Epithelial cell of esophagus (primary cell): ENCODE data around the gene CCL26.
"Not testable (repeated sequence)": the region's sequence is repeated elsewhere in the genome, so short reads cannot be mapped to it uniquely, and the experiment has no call there.

Source experiments
- DNase-seq: peaks from one replicate; pipeline ENCODE4 v3.0.0; 2010; ENCODE audit warnings: low read depth
- H3K4me3 ChIP-seq: 2 replicates; pipeline ENCODE4 v1.5.1; 2011; ENCODE audit warnings: mild to moderate bottlenecking, low read length, control low read depth
- TF ChIP-seq, protein P1 (sequence below): IDR thresholded peaks from 2 replicates; pipeline ENCODE4 v1.5.1; 2011; ENCODE audit warnings: low read depth, mild to moderate bottlenecking, low read length, control low read depth, inconsistent platforms; ENCODE audit not compliant: insufficient read depth; ENCODE audit errors: missing control alignments

CCL26 gene

DNA sequence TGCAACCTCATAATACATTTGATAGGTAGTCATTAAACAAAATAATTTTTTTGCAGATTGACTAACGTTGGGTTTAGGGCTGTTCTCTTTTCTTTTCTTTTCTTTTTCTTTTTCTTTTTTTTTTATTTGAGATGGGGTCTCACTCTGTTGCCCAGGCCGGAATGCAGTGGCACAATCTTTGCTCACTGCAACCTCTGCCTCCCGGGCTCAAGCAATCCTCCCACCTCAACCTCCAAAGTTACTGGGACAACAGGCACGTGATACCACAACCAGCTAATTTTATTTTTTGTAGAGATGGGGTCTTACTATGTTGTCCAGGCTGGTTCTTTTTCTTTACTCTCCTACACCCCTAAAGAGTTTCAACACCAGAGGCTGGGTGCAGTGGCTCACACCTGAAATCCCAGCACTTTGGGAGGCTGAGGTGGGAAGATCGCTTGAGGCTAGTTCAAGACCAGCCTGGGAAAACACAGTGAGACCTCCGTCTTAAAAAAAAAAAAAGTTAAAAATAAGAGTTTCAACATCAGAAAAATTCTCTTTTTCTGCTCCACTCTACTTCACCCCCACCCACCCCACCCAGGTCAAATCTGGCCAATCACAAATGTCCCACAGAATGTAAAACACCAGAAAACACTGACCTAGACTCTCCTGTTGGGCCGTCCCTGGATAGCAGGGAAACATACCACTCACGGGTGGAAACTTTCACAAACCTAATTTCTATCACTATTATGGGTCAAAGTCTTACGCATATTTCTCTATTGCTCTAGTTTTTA, 36.2 kb downstream of the CCL26 start:
- no peak for DNase-seq
- H3K4me3 ChIP-seq, result no peak overlapping the region
- TF ChIP-seq, protein P1, sequence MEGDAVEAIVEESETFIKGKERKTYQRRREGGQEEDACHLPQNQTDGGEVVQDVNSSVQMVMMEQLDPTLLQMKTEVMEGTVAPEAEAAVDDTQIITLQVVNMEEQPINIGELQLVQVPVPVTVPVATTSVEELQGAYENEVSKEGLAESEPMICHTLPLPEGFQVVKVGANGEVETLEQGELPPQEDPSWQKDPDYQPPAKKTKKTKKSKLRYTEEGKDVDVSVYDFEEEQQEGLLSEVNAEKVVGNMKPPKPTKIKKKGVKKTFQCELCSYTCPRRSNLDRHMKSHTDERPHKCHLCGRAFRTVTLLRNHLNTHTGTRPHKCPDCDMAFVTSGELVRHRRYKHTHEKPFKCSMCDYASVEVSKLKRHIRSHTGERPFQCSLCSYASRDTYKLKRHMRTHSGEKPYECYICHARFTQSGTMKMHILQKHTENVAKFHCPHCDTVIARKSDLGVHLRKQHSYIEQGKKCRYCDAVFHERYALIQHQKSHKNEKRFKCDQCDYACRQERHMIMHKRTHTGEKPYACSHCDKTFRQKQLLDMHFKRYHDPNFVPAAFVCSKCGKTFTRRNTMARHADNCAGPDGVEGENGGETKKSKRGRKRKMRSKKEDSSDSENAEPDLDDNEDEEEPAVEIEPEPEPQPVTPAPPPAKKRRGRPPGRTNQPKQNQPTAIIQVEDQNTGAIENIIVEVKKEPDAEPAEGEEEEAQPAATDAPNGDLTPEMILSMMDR, result no peak

DNA sequence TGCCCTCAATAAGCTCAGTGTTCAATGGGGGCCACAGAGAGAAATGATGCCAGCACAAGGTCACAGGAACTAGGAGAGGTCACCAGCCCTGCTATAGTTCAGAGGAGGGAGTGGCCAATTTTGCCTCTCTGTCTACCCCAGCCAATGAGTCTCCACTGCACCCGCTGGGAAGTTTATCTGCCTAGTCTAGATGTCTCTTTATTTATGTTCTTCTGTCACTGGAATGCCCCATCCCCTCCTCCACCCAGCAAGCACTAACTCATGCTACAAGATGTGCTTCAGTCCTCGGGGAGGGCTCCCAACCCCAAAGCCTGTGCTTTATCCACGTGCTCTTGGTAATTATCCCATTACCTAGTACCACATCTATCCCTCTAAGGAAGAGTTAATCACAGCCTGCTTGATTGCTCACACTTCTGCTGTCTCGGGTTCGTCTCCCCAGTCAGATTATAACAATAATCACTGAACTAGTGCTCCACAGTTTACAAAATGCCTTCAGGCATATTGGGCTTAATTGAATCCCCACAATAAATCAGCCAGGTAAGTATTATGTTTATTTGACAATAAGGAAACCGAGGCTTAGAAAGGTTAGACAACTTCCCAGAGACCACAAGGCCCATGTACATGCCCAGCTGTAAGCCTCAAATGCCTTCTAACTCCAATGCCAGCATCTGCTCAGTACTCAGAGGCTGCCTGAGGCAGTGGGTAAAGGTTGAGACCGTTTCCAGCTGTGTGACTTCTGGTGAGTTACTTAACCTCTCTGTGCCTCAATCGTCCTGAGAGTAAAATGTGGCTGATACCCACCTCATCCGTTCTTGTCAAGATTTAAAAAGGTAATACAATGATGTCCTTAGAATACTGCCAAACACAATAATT, 37.2 kb downstream of the CCL26 start:
- TF ChIP-seq, protein P1, result no peak
- no peak for DNase-seq
- no peak overlapping the region for H3K4me3 ChIP-seq

DNA sequence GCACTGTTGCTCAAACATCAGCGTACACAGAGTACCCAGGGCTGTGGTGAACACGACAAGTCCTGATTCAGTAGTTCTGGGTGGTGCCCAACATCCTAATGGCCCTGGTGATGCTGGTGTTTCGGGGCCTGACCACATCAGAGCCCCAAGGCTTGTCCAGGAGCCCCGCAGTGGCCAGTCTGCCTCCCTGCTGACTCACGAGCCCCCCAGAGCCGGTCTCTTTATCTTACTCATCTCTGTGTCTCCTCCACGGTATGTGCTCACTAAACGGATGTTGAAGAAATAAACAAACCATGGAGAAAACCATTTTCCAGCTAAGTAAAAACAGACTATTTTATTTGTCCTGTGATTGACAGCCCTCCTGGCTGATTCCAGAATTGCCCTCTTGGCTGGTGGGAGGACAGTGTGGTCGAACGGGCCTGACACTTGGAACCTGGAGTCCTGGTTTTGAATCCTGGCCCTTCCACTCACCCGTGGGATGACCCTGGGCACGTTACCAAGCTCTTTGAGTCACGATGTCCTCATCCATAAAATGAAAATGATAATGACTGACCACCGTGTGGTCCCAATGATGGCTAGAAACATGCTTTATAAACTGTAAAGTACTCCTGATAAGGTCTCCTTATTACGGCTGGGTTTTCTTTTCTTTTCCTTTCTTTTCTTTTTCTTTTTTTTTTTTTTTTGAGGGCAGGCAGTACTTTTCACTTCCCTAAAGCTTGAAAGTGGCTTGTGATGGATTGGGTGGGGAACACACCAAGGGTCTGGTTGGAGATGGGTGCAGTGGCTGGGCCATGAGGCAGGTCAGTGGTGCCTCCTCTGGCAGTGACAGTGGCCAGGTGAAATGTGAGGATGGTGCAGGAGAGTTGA, 39.0 kb downstream of the CCL26 start:
- TF ChIP-seq, protein P1, result no peak
- DNase-seq, result peak; percentile 40
- no peak overlapping the region for H3K4me3 ChIP-seq

DNA sequence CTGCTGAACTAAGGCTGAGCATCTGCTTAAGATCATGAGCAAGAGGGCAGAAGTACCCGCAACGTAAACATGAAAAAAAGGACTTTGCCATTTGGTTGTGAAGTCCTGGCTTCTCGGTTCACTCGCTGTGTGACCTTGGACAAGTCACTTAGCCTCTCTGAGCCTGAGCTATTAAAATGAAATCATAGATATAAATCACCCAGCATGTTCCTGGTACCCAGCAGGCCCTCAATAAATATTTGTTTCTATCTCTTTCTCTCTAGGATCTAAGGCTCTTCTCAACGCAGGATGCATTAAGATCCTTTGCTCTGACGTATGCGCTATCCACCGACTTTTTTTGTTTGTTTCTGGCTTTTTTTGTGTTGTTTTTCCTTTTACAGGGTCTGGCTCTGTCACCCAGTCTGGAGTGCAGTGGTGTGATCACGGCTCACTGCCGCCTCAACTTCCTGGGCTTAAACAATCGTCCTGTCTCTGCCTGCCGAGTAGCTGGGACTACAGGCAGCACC, 39.9 kb downstream of the CCL26 start:
- TF ChIP-seq, protein P1, result no peak
- H3K4me3 ChIP-seq, result no peak overlapping the region
- DNase-seq, result no peak

DNA sequence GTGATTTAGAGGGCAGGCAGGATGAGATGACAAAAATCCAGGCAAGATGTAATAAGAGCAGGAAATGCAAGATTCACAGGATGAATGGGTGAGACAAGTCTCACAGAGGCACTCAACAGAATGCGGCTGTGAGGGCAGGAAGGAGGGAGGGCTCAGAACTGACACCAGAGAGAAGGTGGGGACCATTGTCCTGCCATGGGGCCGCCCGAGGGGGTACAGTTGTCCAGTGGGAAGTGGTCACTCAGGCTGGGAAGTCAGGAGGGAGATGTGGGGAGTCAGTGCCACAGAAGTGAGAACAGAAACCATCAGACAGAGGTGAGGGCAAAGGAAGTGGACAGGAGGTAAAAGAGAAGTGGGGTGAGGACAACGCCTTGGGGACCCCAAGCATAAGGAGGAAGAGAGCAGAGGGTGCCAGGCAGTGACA, 42.1 kb downstream of the CCL26 start:
- H3K4me3 ChIP-seq, result no peak overlapping the region
- no peak for DNase-seq
- TF ChIP-seq, protein P1, result no peak

DNA sequence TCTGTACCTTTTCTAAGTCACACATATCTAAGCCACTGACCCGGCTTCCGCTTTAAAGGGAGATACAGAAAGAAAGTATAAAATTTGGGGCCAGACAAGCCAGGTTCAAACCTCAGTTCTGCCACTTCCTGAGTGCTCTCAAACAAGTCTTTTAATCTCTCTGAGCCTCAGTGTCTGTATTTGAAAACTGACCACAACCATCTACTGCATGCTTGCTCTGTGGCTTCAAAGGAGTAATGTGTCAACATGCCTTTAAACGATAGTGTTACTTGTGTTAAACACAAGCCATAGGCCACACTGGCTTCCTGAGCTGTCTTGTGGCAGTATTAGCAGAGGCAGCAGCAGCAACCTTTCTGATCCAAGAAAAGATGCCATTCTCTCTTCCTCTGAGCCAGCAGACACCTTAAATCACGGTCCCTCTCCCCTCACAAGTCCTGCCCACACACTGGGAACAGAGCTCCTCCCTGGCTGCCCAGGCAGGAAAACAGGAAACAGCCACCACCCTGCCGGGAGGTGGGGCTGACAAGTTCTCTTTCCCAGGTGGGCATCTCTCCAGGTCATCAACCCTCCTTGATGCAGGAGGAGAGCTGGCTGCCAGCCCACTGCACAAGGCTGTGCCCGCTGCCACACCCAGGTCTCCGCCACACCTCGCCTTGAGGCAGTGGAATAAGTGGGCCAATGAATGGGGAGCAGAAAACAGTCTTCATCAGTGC, 44.0 kb downstream of the CCL26 start:
- no peak overlapping the region for H3K4me3 ChIP-seq
- DNase-seq, result peak; percentile 78

DNA sequence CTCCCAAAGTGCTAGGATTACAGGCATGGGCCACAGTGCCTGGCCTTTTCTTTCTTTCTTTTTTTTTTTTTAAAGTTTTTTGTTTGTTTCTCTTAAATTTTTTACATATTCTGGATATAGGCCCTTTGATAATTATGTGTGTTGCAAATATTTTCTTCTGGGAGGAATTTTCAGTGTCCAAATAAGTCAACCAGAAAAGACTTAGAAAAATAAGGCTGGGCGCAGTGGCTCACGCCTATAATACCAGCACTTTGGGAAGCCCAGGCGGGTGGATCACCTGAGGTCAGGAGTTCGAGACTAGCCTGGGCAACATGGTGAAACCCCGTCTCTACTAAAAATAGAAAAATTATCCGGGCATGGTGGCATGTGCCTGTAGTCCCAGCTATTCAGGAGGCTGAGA, 44.7 kb downstream of the CCL26 start:
- not testable (repeated sequence) for H3K4me3 ChIP-seq, DNase-seq

More for the DNA sequence above, 44.0 kb downstream of the CCL26 start:
- TF ChIP-seq, protein P1, result no peak
